CD14-positive monocyte (primary cell): ENCODE measurements around the gene CTBP2. TPM values are rescaled to one million over a fixed set of nuclear protein-coding genes. Genes with fewer than 3 reads are reported as not detected.

Experiments
- DNase-seq, 3 donors: peaks; one replicate each; pipeline ENCODE4 v3.0.0-alpha.2; 2011 to 2022
- H2AFZ ChIP-seq: 2 replicates; pipeline ENCODE4 v1.6.0; 2012; ENCODE audit warnings: mild to moderate bottlenecking, low read depth, low read length, inconsistent platforms; ENCODE audit not compliant: insufficient read depth, poor library complexity, severe bottlenecking
- H3K27ac ChIP-seq, 2 donors: 1 replicate in 1 of 2; 2 replicates in 1 of 2; pipeline ENCODE4 v1.5.1; 2012 to 2013; ENCODE audit warnings: low read length in 2 of 2, control low read depth in 1 of 2, inconsistent platforms in 1 of 2, low read depth in 1 of 2, mild to moderate bottlenecking in 1 of 2
- H3K27me3 ChIP-seq, 2 donors: one replicate each; pipeline versions ENCODE4 v1.6.0 to v1.6.1; 2011 to 2013; ENCODE audit warnings: low read length in 2 of 2; ENCODE audit not compliant: control insufficient read depth in 2 of 2, insufficient read depth in 2 of 2
- H3K36me3 ChIP-seq, 2 donors: replicated peaks in 1 of 2; 1 replicate in 1 of 2; 2 replicates in 1 of 2; pipeline versions ENCODE4 v1.5.1 to v1.6.1; 2012 to 2013; ENCODE audit warnings: low read length in 2 of 2, control low read depth in 1 of 2, inconsistent platforms in 1 of 2, mild to moderate bottlenecking in 1 of 2; ENCODE audit not compliant: insufficient read depth in 2 of 2, control insufficient read depth in 1 of 2
- H3K4me1 ChIP-seq, 2 donors: 1 replicate in 1 of 2; 2 replicates in 1 of 2; pipeline versions ENCODE4 v1.5.1 to v1.6.1; 2012 to 2013; ENCODE audit warnings: low read length in 2 of 2, control low read depth in 1 of 2, inconsistent platforms in 1 of 2, mild to moderate bottlenecking in 1 of 2, moderate library complexity in 1 of 2; ENCODE audit not compliant: insufficient read depth in 2 of 2, control insufficient read depth in 1 of 2
- H3K4me2 ChIP-seq: replicated peaks from 2 replicates; pipeline ENCODE3; 2012; ENCODE audit warnings: low read length, moderate library complexity, mild to moderate bottlenecking; ENCODE audit not compliant: poor library complexity, severe bottlenecking; ENCODE audit errors: extremely low read depth
- H3K4me3 ChIP-seq, 3 experiments: fragments of 200-600 bp in 1 of 3; sonication (generic) in 1 of 3; replicated peaks in 1 of 3; 1 replicate in 2 of 3; 2 replicates in 1 of 3; pipeline ENCODE4 v1.5.1; 2011 to 2013; ENCODE audit warnings: low read length in 3 of 3, mild to moderate bottlenecking in 3 of 3, control low read depth in 2 of 3, low read depth in 2 of 3, inconsistent platforms in 1 of 3, moderate library complexity in 1 of 3
- H3K79me2 ChIP-seq: 2 replicates; pipeline ENCODE4 v1.6.0; 2012; ENCODE audit warnings: mild to moderate bottlenecking, control low read depth, inconsistent platforms, low read length, moderate library complexity; ENCODE audit not compliant: insufficient read depth
- H3K9ac ChIP-seq: 2 replicates; pipeline ENCODE4 v1.6.0; 2017; ENCODE audit warnings: low read length, mild to moderate bottlenecking; ENCODE audit not compliant: insufficient read depth, poor library complexity, severe bottlenecking
- H3K9me3 ChIP-seq, 2 donors: replicated peaks in 1 of 2; 1 replicate in 1 of 2; 2 replicates in 1 of 2; pipeline versions ENCODE4 v1.5.1 to v1.6.1; 2012 to 2013; ENCODE audit warnings: low read length in 2 of 2, control low read depth in 1 of 2; ENCODE audit not compliant: control insufficient read depth in 1 of 2, insufficient read depth in 1 of 2
- H4K20me1 ChIP-seq: 2 replicates; pipeline ENCODE4 v1.6.0; 2012; ENCODE audit warnings: mild to moderate bottlenecking, low read length, control low read depth, moderate library complexity; ENCODE audit not compliant: insufficient read depth
- H3K27ac Mint-ChIP-seq, 7 donors: one replicate each; pipeline ENCODE4 v1.8.0; 2020; ENCODE audit warnings: mild to moderate bottlenecking in 7 of 7, mixed read lengths in 7 of 7, moderate library complexity in 6 of 7, inconsistent platforms in 2 of 7
- H3K27me3 Mint-ChIP-seq, 3 donors: one replicate each; pipeline ENCODE4 v1.8.0; 2021 to 2022; ENCODE audit warnings: low read depth in 3 of 3, mild to moderate bottlenecking in 3 of 3, mixed read lengths in 3 of 3, moderate library complexity in 3 of 3, inconsistent platforms in 1 of 3
- H3K36me3 Mint-ChIP-seq, 2 donors: one replicate each; pipeline ENCODE4 v1.8.0; 2020; ENCODE audit warnings: mixed read lengths in 2 of 2, inconsistent platforms in 1 of 2, mild to moderate bottlenecking in 1 of 2
- H3K4me1 Mint-ChIP-seq: one replicate; pipeline ENCODE4 v1.8.0; 2020; ENCODE audit warnings: mild to moderate bottlenecking, mixed read lengths
- H3K4me3 Mint-ChIP-seq, 2 donors: one replicate each; pipeline ENCODE4 v1.8.0; 2020; ENCODE audit warnings: mild to moderate bottlenecking in 2 of 2, mixed read lengths in 2 of 2, moderate library complexity in 1 of 2
- H3K9me3 Mint-ChIP-seq, 7 donors: one replicate each; pipeline ENCODE4 v1.8.0; 2020 to 2022; ENCODE audit warnings: mixed read lengths in 7 of 7, mild to moderate bottlenecking in 6 of 7, moderate library complexity in 6 of 7, inconsistent platforms in 2 of 7
- CTCF ChIP-seq: fragments of 200-600 bp; IDR thresholded peaks from one replicate; pipeline ENCODE4 v1.8.0; 2022; ENCODE audit warnings: antibody characterized with exemption, mild to moderate bottlenecking
- WGBS: methylation state at CpG from one replicate; pipeline ENCODE4 v1.1.5; 2013; ENCODE audit warnings: missing lambda C conversion rate; ENCODE audit not compliant: insufficient coverage; 5-methylcytosine and 5-hydroxymethylcytosine counted together
- intact Hi-C, 2 donors: fragments of 100-400 bp; cut with micrococcal nuclease; formaldehyde crosslinking; loops; one replicate each; pipeline versions ENCODE4 v1.15.0 to v1.15.1; 2023
- polyA plus RNA-seq, 3 donors: library from polyadenylated mRNA; depleted of rRNA in 1 of 3; unstranded in 2 of 3; stranded (reverse) in 1 of 3; fragments of 300-500 nt in 2 of 3; fragments of >200 nt in 1 of 3; fragmentation: Illumina TruSeq in 2 of 3; gene quantifications; 1 replicate in 2 of 3; 2 replicates in 1 of 3; pipeline ENCODE4 v1.2.3, GENCODE V29; 2012 to 2021

The CTBP2 gene
- polyA plus RNA-seq, 3 donors: 40.9 to 87.1 (median 41.1) TPM

- Histone ChIP-seq H3K36me3 (peaks cover 48 to 89% of the 10 kb centered on the region in 2 donors), H3K9ac (no peak overlapping the region), H2AFZ (no peak overlapping the region), H3K4me3 (no peak overlapping the region), H3K9me3 (no peaks in the 10 kb centered on the region), H3K4me1 (no peaks in the 10 kb centered on the region), H3K79me2 (peaks cover 100% of the 10 kb centered on the region), H3K27ac (no peak overlapping the region), H3K4me2 (no peak overlapping the region), H4K20me1 (peaks cover 100% of the 10 kb centered on the region), H3K27me3 (no peaks in the 10 kb centered on the region)
- H3K4me3 Mint-ChIP-seq: no peak overlapping the region
- no peak for DNase-seq
- H3K4me1 Mint-ChIP-seq: no peaks in the 10 kb centered on the region
- peak overlapping the region in 1 of 7 donors; percentile 65 for H3K27ac Mint-ChIP-seq
- 100% methylated on average over 3 of the region's 7 CpGs for WGBS
- no peak for TF ChIP-seq CTCF
- H3K27me3 Mint-ChIP-seq: peaks cover 0 to 2% (median 0%) of the 10 kb centered on the region in 3 donors
- intact Hi-C loops: no loop called here
- peaks cover 57 to 68% of the 10 kb centered on the region in 2 donors for H3K36me3 Mint-ChIP-seq
- H3K9me3 Mint-ChIP-seq: no peaks in the 10 kb centered on the region
Measured at GRCh38 chr10:125035588-125036295, 124.6 kb downstream of the CTBP2 start.

- H3K4me2 ChIP-seq: no peak overlapping the region
- no peaks in the 10 kb centered on the region for H3K4me1 Mint-ChIP-seq
Measured at GRCh38 chr10:125035136-125035535, 125.2 kb downstream of the CTBP2 start.

More at GRCh38 chr10:125035136-125035535, 125.2 kb downstream of the CTBP2 start:
- Mint-ChIP-seq H3K4me3 (no peak overlapping the region), H3K27me3 (peaks cover 0 to 2% (median 0%) of the 10 kb centered on the region in 3 donors), H3K9me3 (no peaks in the 10 kb centered on the region), H3K27ac (peak overlapping the region in 3 of 7 donors; percentile 7 to 60 (median 12)), H3K36me3 (peaks cover 62 to 73% of the 10 kb centered on the region in 2 donors)
- H3K4me1 ChIP-seq: no peaks in the 10 kb centered on the region
- H3K9me3 ChIP-seq: no peaks in the 10 kb centered on the region
- H3K36me3 ChIP-seq: peaks cover 48 to 94% of the 10 kb centered on the region in 2 donors
- H3K4me3 ChIP-seq: no peak overlapping the region
- no peak for TF ChIP-seq CTCF
- peaks cover 100% of the 10 kb centered on the region for H3K79me2 ChIP-seq
- H4K20me1 ChIP-seq: peaks cover 100% of the 10 kb centered on the region
- intact Hi-C loops: no loop called here
- no peak overlapping the region for H3K9ac ChIP-seq
- DNase-seq: no peak
- 97% methylated on average over 6 of the region's 11 CpGs for WGBS
- H3K27me3 ChIP-seq: no peaks in the 10 kb centered on the region
- H2AFZ ChIP-seq: no peak overlapping the region
- H3K27ac ChIP-seq: no peak overlapping the region
